HG03135 (cell line): ENCODE data around the gene U2AF1L4.

Source experiments
- ATAC-seq: cut with Tn5 transposase; IDR thresholded peaks from one replicate; pipeline ENCODE4 v1.9.1; 2021; ENCODE audit warnings: mild to moderate bottlenecking, moderate library complexity; ENCODE audit not compliant: unreplicated experiment

Gene U2AF1L4

DNA sequence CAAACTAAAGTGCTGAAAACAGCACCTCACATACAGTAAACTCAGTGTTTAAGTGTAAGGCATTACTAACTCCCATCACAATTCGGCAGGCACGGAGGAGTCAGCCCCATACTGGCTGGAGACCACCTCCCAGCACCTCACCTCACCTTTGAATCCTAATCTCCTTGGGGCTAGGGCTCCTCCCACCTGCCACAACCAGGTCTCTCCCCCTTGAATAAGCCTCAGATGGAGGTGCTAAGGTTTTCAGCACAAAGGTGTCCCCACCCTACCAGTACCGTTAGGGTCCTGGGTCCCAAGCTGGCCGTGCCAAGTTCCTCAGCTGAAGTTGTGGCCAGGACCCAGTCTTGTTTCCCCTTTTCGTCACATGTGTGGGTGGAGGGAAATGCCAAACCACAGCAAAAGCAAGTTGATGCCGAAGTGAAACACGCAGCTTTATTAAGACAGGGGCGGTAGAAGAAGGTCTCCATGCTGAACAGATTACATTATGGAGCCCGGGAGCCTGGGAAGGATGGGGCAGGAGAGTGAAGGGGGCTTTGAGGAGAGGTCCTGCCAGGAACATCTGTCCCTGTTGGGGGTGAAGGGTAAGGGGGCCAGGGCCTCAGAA is 3.0 kb downstream of the U2AF1L4 start, which contains the start of gene IGFLR1:
TSS of gene IGFLR1 (minus strand) at position 332 of the 604 bp plus-strand sequence. CDS start 1,272 bp downstream, outside the sequence.
- no peak for ATAC-seq

DNA sequence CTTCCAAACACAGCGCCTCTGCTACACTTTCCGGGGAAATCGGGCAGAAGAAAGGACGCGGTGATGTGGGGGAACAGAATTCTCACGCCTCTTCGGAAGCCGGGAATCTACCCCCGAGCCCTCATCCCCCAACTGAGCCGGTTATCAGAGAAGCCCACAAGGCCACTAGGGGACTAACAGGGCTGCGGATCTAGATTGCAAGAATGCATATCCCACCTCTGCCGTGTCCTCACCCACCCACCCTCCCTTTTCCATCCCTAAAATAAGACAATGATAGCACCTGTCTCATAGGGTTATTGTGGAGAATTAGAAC is 4.1 kb downstream of the U2AF1L4 start:
- no peak for ATAC-seq

DNA sequence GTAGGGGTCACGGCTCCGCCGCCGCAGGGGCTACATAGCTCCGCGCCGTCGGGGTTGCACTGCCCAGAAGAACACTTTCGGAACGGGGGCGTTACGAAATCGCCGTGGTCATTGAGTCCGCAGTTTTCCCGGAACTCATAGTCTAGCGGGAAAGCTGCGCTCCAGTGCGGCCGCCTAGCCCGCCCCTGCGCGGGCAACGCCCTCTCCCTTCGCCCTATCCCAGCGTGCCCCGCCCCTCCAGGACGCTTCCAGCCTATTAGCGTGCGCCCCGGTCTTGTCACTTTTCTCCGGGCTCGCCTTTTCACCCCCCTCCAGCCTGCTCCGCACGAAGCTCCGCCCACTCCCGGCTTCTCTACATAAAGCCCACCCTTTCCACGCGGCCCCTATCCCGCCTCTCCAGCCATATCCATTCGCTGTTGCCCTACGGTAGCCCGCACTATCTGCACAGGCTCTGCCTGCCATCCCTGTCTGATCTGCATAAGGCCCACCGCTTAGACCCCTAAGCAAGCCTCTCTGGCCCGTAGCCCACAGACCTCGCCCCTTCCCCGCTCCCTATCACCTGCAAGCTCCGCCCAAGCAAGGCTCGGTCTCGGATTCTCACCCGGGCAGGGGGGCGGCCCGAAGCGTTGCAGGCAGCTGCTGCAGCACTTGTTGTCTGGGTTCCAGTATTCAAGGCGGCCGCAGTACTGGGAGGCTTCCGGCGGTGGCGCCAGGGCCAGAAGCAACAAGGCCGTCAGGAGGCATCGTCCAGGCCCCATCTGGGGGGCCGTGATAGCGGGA is 4.6 kb downstream of the U2AF1L4 start:
- peak; percentile 58 for ATAC-seq

DNA sequence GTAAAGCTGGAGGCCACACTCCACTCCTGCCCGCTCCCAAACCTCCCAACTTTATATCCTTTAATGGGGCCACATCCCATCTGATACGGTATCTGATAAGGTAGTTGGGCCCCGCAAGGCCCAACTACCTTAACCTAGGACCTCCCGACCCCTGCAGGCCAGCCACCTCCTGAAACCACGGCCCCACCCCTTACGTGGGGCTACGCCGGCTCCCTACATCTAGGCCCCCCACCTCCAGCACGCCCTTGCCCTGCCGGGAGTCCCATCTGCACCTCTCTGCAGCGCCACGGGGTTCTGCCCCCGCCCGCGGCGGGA is 5.2 kb downstream of the U2AF1L4 start:
- no peak for ATAC-seq

DNA sequence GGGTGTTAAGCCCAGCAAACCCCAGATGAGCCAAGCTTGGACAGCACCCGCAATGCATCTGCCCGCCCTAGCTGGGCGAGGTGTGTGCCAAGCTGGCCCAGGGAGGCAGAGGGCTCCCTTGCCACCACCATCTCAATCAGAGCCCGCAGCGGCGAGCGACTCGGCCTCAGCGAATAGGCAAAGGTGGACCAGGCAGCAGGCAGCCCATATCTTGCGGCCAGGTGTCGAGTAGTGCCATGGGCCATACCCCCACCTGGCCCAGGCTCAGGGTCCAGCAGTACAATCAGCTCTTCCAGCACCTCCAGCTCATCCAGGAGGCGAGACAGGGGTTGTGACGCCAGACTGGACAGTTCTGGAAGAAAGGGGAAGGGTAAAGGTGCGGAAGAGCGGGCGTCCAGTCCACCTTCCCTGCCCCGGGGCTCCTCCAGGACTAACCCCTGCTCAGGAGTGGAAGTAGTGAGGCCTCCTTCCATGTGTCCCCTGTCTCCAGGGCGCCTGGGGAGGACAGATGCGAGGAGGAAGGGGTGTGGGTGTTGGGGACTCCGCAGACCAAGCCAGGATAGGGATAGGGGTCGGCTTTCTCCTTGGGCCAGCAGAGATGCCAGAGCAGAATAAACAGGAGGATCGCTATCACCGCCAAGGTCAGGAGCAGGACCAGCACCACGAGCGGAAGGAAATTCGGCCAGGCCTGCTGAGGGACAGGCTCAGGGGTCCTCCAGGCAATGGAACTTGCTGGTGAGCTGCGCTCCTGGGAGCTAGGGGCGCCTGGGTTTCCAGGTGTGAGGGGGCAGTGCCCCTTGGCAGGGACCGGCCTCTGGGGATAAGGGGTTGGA is 5.7 kb downstream of the U2AF1L4 start:
- no peak for ATAC-seq

DNA sequence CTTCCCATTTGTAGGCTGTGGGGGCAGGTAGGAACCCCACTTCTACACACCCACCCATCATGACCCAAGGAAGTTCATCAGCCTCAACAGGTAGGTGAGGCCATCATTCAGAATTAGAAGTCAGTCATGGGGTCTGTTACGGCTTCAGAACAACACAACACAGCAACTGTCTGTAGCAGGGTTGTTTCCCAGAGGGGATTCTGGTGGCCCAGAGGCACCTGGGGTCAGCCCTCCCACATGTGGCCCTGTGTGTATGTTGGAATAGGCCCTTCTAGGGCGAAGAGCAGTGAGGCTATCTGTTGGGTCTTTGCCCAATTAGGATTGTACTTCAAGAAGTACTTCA is 6.4 kb downstream of the U2AF1L4 start:
- ATAC-seq = no peak

DNA sequence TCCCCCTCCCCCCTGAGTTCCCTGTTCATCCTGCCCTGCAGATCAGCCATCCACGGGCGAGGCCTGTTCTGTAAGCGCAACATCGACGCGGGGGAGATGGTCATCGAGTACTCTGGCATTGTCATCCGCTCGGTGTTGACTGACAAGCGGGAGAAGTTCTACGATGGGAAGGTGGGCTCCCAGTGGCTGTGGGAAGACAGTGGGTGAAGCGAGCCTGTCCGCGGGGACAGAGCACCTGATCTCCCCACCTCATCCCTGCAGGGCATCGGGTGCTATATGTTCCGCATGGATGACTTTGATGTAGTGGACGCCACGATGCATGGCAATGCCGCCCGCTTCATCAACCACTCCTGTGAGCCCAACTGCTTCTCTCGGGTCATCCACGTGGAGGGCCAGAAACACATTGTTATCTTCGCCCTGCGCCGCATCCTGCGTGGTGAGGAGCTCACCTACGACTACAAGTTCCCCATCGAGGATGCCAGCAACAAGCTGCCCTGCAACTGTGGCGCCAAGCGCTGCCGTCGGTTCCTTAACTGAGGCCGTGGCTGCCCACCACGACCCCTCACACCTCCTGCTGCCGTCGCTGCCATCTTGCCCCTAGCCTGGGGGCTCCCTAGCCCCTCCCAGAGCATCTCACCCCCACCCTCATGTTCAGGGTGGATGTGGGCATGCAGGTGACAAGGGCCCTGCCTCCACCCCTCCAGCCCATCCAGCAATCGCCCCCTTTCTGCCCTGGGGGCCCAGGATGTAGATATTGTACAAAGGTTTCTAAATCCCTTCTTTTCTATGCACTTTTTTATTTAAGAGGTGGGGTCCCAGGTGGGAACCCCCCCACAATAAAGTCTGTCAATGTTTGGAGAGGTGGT is 7.0 kb downstream of the U2AF1L4 start:
- ATAC-seq = no peak

DNA sequence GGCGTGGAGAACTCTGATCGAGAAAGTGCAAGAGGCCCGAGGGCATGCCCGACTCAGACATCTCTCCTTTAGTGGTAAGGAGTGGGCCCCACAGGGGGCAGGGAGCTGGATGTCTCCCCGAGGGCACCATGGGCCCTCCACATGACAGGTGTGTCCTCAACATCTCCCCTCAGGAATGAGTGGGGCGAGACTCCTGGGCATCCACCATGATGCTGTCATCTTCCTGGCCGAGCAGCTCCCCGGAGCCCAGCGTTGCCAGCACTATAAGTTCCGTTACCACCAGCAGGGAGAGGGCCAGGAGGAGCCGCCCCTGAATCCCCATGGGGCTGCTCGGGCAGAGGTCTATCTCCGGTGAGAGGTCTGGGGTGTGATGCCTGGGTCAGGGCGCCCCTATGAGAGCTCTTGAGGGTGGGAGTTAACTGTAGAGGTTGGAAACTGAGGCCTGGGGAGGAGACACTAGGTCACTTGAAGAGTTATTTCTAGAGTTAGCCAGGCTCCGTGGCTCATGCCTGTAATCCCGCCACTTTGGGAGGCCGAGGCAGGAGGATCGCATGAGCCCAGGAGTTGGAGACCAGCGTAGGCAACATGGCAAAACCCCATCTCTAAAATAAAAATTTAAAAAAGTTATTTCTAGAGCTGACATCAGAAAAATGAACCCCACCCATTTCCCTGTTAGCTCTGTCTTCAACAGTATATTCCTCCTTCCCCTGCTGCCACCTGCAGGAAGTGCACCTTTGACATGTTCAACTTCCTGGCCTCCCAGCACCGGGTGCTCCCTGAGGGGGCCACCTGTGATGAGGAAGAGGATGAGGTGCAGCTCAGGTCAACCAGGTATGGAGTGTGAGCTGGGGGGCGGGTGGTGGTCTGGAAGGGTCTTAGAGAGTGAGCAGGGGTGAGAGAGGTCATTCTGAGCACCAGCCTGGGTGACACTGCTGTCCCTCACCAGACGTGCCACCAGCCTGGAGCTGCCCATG is 8.0 kb downstream of the U2AF1L4 start:
- ATAC-seq = no peak

DNA sequence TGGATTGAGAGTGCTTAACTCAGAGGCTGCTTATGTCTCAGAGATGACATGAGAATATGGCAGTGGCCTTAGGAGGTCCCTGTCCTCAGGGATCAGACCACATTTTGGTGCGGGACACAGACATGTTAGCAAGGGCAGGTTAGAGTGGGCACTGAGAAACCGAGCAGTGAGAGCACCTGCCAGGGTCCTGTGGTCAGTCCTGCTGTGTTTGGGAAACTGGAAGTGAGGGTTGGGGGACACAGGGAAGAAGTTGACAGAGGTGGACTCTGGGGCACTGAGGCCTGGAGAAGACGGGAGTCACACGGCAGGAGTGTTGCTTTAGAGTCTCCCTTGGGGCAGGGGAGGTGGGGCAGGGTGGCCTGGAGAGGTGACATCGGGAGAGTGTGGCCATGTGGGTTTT is 10.3 kb downstream of the U2AF1L4 start:
- no peak for ATAC-seq

DNA sequence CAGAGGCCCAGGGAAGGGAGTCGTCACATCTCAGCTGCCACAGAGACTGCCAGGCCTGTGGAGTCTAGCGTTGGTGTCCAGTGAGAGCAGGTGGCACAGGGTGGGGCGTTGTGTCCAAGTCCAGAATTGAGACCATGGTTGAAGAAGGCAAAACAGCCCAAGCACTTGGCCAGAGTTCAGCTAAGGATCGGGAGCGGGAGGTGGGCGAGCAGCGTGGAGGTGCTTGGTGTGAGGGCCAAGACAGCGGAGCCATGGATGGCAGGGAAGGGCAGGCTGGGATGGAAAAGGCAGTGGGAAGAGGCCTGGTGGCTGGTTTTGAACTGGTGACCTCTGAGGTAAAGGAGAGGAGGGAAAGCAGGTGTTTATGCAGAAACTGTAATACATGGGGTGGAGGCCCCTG is 10.9 kb downstream of the U2AF1L4 start:
- ATAC-seq = no peak

DNA sequence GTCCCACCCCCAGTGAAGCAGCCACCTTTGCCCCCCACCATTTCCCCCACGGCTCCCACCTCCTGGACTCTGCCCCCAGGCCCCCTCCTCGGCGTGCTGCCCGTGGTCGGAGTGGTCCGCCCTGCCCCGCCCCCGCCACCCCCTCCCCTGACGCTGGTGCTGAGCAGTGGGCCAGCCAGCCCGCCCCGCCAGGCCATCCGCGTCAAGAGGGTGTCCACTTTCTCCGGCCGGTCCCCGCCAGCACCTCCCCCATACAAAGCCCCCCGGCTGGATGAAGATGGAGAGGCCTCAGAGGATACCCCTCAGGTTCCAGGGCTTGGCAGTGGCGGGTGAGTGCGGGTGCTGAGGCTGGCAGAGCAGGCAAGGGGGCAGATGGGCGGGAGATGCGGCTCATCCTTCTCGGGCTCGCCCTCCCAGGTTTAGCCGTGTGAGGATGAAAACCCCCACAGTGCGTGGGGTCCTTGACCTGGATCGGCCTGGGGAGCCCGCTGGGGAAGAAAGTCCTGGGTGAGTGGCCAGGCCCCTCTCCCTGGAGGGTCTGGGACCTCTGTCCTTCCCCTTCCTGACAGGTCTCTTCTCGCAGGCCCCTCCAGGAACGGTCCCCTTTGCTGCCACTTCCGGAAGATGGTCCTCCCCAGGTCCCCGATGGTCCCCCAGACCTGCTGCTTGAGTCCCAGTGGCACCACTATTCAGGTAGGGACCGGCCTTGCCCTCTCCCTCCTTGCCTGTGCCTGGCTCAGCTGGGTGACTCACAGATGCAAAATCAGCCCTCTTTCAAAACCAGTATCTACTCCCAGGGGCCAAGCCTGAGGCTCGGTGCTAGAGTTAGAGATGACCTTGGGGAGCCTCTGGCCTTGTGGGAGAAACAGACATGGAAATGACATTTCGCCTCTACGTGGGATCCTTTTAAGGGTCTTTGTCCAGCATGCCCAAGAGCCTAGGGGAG is 11.8 kb downstream of the U2AF1L4 start:
- no peak for ATAC-seq

DNA sequence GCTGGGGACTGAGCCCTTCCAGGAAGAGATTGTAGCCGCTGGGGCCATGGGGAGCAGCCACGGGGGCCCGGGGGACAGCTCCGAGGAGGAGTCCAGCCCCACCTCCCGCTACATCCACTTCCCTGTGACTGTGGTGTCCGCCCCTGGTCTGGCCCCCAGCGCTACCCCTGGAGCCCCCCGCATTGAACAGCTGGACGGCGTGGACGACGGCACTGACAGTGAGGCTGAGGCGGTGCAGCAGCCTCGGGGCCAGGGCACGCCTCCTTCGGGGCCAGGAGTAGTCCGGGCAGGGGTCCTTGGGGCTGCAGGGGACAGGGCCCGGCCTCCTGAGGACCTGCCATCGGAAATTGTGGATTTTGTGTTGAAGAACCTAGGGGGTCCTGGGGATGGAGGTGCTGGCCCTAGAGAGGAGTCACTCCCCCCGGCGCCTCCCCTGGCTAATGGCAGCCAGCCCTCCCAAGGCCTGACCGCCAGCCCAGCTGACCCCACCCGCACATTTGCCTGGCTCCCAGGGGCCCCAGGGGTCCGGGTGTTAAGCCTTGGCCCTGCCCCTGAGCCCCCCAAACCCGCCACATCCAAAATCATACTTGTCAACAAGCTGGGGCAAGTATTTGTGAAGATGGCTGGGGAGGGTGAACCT is 12.6 kb downstream of the U2AF1L4 start:
- no peak for ATAC-seq

DNA sequence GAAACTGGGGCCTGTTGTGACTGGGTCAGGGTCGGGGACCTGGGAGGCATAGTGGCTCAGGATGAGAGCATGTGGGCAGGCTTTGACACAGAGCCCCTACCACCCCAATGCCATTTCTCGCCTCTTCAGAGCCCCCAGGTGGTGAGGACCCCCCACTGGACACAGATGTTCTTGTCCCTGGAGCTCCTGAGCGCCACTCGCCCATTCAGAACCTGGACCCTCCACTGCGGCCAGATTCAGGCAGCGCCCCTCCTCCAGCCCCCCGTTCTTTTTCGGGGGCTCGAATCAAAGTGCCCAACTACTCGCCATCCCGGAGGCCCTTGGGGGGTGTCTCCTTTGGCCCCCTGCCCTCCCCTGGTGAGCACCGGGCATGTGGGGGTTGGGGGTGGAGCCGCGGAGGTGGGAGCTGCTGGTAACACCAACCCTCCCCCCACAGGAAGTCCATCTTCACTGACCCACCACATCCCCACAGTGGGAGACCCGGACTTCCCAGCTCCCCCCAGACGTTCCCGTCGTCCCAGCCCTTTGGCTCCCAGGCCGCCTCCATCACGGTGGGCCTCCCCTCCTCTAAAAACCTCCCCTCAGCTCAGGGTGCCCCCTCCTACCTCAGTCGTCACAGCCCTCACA is 13.3 kb downstream of the U2AF1L4 start:
- no peak for ATAC-seq

DNA sequence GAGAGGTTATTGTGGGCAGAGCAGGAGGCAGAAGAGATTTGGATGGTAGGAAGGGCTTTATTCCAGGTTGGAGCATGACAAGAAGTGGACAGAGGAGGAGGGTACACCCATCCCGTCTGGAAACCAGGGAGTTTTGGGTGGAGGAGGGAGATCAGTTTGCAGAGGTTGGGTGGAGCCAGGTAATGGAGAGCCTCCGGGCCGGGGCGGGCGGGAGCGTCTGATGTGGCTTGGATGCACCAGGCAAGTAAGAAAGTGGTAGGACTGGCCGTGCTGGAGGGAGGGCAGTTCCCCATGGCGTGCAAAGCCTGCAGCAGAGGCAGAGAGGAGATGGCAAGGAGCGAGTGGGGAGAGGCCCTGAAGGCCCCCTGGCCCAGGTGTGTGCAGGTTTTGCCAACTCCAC is 13.9 kb downstream of the U2AF1L4 start:
- ATAC-seq = no peak

DNA sequence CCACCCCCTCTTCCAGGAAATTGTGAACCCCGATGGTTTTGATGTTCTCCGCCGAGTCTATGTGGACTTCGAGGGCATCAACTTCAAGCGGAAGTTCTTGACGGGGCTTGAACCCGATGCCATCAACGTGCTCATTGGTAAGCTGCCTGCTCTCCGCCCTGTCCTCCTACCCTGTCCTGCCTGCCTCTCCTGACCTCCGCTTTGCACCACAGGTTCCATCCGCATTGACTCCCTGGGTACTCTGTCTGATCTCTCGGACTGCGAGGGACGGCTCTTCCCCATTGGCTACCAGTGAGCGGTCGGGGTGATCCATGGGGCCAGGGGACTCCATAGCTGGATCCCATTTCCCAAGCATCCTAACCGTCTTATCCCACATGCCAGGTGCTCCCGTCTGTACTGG is 14.9 kb downstream of the U2AF1L4 start:
- no peak for ATAC-seq

DNA sequence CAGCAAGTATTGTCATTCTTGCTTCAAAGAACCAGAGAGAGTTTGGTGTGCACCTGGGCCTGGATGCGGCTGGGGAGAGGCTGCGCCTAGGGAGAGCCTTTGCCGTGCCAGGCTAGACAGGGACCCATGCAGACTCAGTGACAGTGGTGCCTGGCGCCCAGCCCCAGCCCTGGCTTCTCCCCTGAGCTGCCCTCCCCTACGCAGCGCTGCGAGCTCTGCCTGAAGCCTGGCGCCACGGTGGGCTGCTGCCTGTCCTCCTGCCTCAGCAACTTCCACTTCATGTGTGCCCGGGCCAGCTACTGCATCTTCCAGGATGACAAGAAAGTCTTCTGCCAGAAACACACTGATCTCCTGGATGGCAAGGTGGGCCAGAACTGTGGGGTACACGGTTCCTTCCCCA is 15.5 kb downstream of the U2AF1L4 start:
- ATAC-seq = no peak

DNA sequence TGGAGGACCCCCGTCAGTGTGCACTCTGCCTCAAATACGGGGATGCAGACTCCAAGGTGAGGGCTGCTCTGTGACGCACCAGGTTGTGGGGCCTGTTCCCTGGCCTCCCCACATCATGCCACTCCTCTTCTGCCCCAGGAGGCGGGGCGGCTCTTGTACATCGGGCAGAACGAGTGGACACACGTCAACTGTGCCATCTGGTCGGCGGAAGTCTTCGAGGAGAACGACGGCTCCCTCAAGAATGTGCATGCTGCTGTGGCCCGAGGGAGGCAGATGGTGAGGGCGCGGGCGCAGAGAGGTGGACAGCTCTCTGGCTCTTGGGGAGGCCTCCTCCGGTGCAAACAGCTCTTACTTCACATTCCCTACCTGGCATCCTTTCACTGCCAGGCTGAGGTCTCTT is 16.2 kb downstream of the U2AF1L4 start:
- ATAC-seq = no peak
